Caco-2 (cell line): ENCODE data around the gene EPHB2. TPM values are rescaled to one million over a fixed set of nuclear protein-coding genes. Genes with fewer than 3 reads are reported as not detected.

ENCODE experiments used
- BruUV-seq: library from RNA; stranded (reverse); fragments of 400-500 nt; replicated peaks from 2 replicates; lab custom pipeline; 2021; lab: Mats Ljungman, UMichigan
- CTCF ChIA-PET: fragments of 300-600 bp; sonication (Branson Sonifier 250); formaldehyde crosslinking; loops from one replicate; lab custom pipeline; 2022; ENCODE audit warnings: antibody characterized with exemption; lab: Charles Lee
- POLR2A ChIA-PET: fragments of 300-600 bp; sonication (Branson Sonifier 250); formaldehyde crosslinking; loops from one replicate; lab custom pipeline; 2022; ENCODE audit warnings: antibody characterized with exemption; lab: Charles Lee
- DNase-seq, 2 experiments: peaks; one replicate each; pipeline versions ENCODE4 v3.0.0 to v3.0.0-alpha.2; 2020 to 2022
- H3K27me3 ChIP-seq: replicated peaks from 2 replicates; pipeline ENCODE4 v1.6.0; 2011; ENCODE audit warnings: low read length; ENCODE audit not compliant: control insufficient read depth, insufficient read depth
- H3K36me3 ChIP-seq: 2 replicates; pipeline ENCODE4 v1.5.1; 2011; ENCODE audit warnings: low read length; ENCODE audit not compliant: control insufficient read depth, insufficient read depth
- H3K4me1 ChIP-seq: fragments of 250-450 bp; sonication (Bioruptor Pico); 2 replicates; pipeline ENCODE4 v1.5.1; 2020; ENCODE audit warnings: mild to moderate bottlenecking
- H3K4me3 ChIP-seq: 2 replicates; pipeline ENCODE4 v1.5.1; 2011; ENCODE audit warnings: low read depth, mild to moderate bottlenecking, control low read depth, low read length
- H3K9me3 ChIP-seq: fragments of 250-450 bp; sonication (Bioruptor Pico); 2 replicates; pipeline ENCODE4 v1.5.1; 2020; ENCODE audit warnings: mild to moderate bottlenecking, moderate library complexity
- H3K27ac Mint-ChIP-seq: one replicate; pipeline ENCODE4 v1.8.0; 2022; ENCODE audit warnings: mixed read lengths; ENCODE audit not compliant: unreplicated experiment
- H3K27me3 Mint-ChIP-seq: one replicate; pipeline ENCODE4 v1.8.0; 2022; ENCODE audit warnings: mixed read lengths; ENCODE audit not compliant: insufficient read depth, unreplicated experiment
- H3K36me3 Mint-ChIP-seq: one replicate; pipeline ENCODE4 v1.8.0; 2022; ENCODE audit warnings: mild to moderate bottlenecking, mixed read lengths; ENCODE audit not compliant: insufficient read depth, unreplicated experiment
- H3K4me1 Mint-ChIP-seq: one replicate; pipeline ENCODE4 v1.8.0; 2022; ENCODE audit warnings: low read depth, mixed read lengths; ENCODE audit not compliant: unreplicated experiment
- H3K4me3 Mint-ChIP-seq: one replicate; pipeline ENCODE4 v1.8.0; 2022; ENCODE audit warnings: mild to moderate bottlenecking, moderate library complexity, mixed read lengths; ENCODE audit not compliant: unreplicated experiment
- H3K9me3 Mint-ChIP-seq: one replicate; pipeline ENCODE4 v1.8.0; 2022; ENCODE audit warnings: mixed read lengths; ENCODE audit not compliant: unreplicated experiment
- intact Hi-C: fragments of 100-400 bp; cut with micrococcal nuclease; formaldehyde crosslinking; loops from one replicate; pipeline ENCODE4 v1.10.0; 2022; ENCODE audit not compliant: unreplicated experiment
- total RNA-seq: library from RNA; stranded (reverse); gene quantifications from 2 replicates; pipeline ENCODE4 v1.2.3, GENCODE V29; 2022
- TF ChIP-seq, protein P1 (sequence below), 2 experiments: fragments of 200-600 bp in 1 of 2; IDR thresholded peaks; 1 replicate in 1 of 2; 2 replicates in 1 of 2; pipeline versions ENCODE4 v1.5.1 to v1.8.0; 2011 to 2022; ENCODE audit warnings: antibody characterized with exemption in 1 of 2, control low read depth in 1 of 2, inconsistent platforms in 1 of 2, low read depth in 1 of 2, low read length in 1 of 2, mild to moderate bottlenecking in 1 of 2, moderate library complexity in 1 of 2; ENCODE audit not compliant: insufficient read depth in 1 of 2, severe bottlenecking in 1 of 2, unreplicated experiment in 1 of 2

EPHB2 gene
- total RNA-seq, 1 experiment from 2014 or later, result 30.1 TPM

DNA sequence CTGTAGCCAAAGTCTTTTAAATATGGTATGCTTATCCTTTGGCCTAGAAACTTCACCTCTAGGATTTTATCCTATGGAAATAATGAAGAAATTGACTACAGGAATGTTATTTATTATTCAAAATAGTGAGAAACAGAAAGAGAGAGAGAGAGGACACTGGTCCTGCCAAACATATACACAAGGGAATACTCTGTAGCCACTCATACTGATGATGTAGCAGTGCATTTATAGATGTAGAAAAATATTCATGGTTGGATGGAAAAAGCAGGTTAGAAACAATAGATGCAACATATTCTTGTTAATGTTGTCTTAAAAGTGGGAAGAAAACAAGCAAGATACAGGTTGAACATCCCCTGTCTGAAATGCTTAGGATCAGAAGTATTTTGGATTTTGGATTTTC lies 22.2 kb upstream of the EPHB2 start:
- H3K27me3 Mint-ChIP-seq, result no peaks in the 10 kb centered on the region
- no TSS peak for BruUV-seq
- Histone ChIP-seq H3K27me3 (no peaks in the 10 kb centered on the region), H3K36me3 (no peaks in the 10 kb centered on the region), H3K4me3 (no peak overlapping the region), H3K4me1 (peaks cover 5% of the 10 kb centered on the region; the same call in 1 of the 2 replicates), H3K9me3 (no peaks in the 10 kb centered on the region)
- H3K27ac Mint-ChIP-seq, result peak overlapping the region; percentile 7
- ChIA-PET CTCF (interaction anchor here (0.6 to 0.9 kb wide), 2 partner anchors 16 to 1394 kb away, joined by 3 to 11 read pairs; no protein-coding TSS in a partner anchor), POLR2A (interaction anchor here (0.5 kb wide), 1 partner anchor 246 kb away, joined by 3 read pairs; no protein-coding TSS in a partner anchor)
- DNase-seq, result no peak
- H3K4me3 Mint-ChIP-seq, result no peak overlapping the region
- H3K4me1 Mint-ChIP-seq, result peaks cover 22% of the 10 kb centered on the region
- intact Hi-C loops, result no loop called here
- H3K36me3 Mint-ChIP-seq, result no peaks in the 10 kb centered on the region
- H3K9me3 Mint-ChIP-seq, result no peaks in the 10 kb centered on the region
- TF ChIP-seq, protein P1, sequence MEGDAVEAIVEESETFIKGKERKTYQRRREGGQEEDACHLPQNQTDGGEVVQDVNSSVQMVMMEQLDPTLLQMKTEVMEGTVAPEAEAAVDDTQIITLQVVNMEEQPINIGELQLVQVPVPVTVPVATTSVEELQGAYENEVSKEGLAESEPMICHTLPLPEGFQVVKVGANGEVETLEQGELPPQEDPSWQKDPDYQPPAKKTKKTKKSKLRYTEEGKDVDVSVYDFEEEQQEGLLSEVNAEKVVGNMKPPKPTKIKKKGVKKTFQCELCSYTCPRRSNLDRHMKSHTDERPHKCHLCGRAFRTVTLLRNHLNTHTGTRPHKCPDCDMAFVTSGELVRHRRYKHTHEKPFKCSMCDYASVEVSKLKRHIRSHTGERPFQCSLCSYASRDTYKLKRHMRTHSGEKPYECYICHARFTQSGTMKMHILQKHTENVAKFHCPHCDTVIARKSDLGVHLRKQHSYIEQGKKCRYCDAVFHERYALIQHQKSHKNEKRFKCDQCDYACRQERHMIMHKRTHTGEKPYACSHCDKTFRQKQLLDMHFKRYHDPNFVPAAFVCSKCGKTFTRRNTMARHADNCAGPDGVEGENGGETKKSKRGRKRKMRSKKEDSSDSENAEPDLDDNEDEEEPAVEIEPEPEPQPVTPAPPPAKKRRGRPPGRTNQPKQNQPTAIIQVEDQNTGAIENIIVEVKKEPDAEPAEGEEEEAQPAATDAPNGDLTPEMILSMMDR (IDR thresholded peaks at IDR 0.05; ENCODE audit: insufficient read depth in 1 of 2, low read depth in 1 of 2, low read length in 1 of 2, severe bottlenecking in 1 of 2, unreplicated experiment in 1 of 2), result no peak

DNA sequence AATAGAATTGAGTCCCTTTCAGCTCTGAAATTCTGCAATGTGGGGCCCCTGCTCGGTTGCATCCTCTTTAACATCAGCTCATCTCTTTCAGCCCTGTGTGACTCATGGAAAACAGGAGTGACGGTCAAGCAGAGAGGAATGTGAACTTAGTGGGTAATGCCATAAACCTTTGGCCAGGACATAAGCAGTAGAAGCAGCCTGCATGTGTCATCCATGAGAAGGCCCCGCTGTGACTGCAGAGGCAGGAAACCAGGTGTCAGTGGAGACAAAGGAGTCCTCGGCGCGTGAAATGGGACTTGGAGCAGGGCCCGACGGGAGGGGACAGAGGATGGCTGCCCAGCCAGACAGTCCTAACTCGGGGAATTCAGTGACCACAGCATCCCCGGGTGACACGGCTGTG lies 21.1 kb upstream of the EPHB2 start:
- intact Hi-C loops, result loop anchor here (1.0 kb wide), 1 partner anchor 15 kb away; no protein-coding TSS in a partner anchor
- peaks cover 22% of the 10 kb centered on the region for H3K4me1 Mint-ChIP-seq
- H3K27me3 Mint-ChIP-seq, result no peaks in the 10 kb centered on the region
- no peaks in the 10 kb centered on the region for H3K36me3 Mint-ChIP-seq
- BruUV-seq, result no TSS peak
- POLR2A ChIA-PET, result interaction anchor here (0.5 to 0.9 kb wide), 3 partner anchors 10 to 27 kb away, joined by 3 read pairs; no protein-coding TSS in a partner anchor
- TF ChIP-seq, protein P1 (IDR thresholded peaks at IDR 0.05; ENCODE audit: insufficient read depth in 1 of 2, low read depth in 1 of 2, low read length in 1 of 2, severe bottlenecking in 1 of 2, unreplicated experiment in 1 of 2), result peak in 1 of 2 experiments; percentile 20
- Histone ChIP-seq H3K4me1 (peaks cover 5% of the 10 kb centered on the region; the same call in 1 of the 2 replicates), H3K4me3 (no peak overlapping the region), H3K27me3 (no peaks in the 10 kb centered on the region), H3K9me3 (no peaks in the 10 kb centered on the region), H3K36me3 (no peaks in the 10 kb centered on the region)
- H3K27ac Mint-ChIP-seq, result peak overlapping the region; percentile 82
- peak; percentile 78 to 86 for DNase-seq
- CTCF ChIA-PET, result interaction anchor here (0.8 to 0.9 kb wide), 3 partner anchors 13 to 15 kb away, joined by 4 to 11 read pairs (median 6); no protein-coding TSS in a partner anchor
- H3K4me3 Mint-ChIP-seq, result no peak overlapping the region
- H3K9me3 Mint-ChIP-seq, result no peaks in the 10 kb centered on the region

DNA sequence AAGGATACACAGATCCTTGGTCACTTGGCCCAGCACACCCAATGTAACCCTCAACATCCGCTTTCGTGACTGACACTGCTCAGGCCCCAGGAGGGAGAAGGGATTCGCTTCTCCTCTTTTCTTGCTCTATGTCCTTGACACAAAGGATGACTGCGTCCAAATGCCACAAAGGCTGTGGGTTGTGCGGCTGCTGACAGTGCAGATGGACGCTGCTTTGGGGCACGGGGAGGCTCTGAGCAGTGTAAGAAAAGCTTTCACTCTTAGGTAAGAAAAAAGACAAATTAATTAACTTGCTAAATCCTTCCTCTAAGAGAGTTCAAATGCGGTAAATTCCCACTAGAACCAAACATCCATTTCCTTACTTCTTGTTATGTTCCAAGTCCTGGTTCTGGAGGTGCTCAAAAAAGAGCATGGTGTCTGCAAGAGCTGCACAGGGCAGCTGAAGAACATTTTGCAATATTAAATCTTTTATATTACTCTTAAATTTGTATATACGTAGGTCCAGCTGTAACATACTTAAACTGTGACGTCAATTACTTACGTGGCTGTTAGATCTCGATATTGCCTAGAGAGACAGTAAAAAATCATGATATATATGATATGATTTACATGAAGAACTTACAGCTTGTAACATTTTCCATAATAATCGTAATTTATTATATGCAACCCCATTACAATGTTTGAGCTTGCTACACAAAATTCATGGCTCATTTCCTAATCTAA lies 19.4 kb upstream of the EPHB2 start:
- no peaks in the 10 kb centered on the region for H3K36me3 ChIP-seq
- intact Hi-C loops, result no loop called here
- Mint-ChIP-seq H3K4me1 (peaks cover 14% of the 10 kb centered on the region), H3K27ac (no peak overlapping the region), H3K9me3 (no peaks in the 10 kb centered on the region), H3K27me3 (no peaks in the 10 kb centered on the region), H3K36me3 (no peaks in the 10 kb centered on the region), H3K4me3 (no peak overlapping the region)
- POLR2A ChIA-PET, result no interaction called here
- H3K9me3 ChIP-seq, result no peaks in the 10 kb centered on the region
- BruUV-seq, result no TSS peak
- peaks cover 5% of the 10 kb centered on the region; the same call in 1 of the 2 replicates for H3K4me1 ChIP-seq
- CTCF ChIA-PET, result interaction anchor here (1.1 kb wide), 1 partner anchor 13 kb away, joined by 5 read pairs; no protein-coding TSS in a partner anchor
- TF ChIP-seq, protein P1 (IDR thresholded peaks at IDR 0.05; ENCODE audit: insufficient read depth in 1 of 2, low read depth in 1 of 2, low read length in 1 of 2, severe bottlenecking in 1 of 2, unreplicated experiment in 1 of 2), result no peak
- H3K27me3 ChIP-seq, result no peaks in the 10 kb centered on the region
- no peak for DNase-seq
- no peak overlapping the region for H3K4me3 ChIP-seq
